ENCODE measurements around the gene TOX4. TPM values are rescaled to one million over a fixed set of nuclear protein-coding genes. Genes with fewer than 3 reads are reported as not detected.

The TOX4 gene
- 38.1 and 54.5 TPM in 2 replicates for total RNA-seq

GRCh38 chr14:21476925-21477681 is at the start of gene TOX4, which contains the start of gene RAB2B:
Gene TOX4 (plus strand): TSS chr14:21477195. CDS start chr14:21477279, 84 bp downstream.
Gene RAB2B (minus strand): TSS chr14:21476959. CDS start chr14:21476872, 87 bp downstream.

GRCh38 chr14:21455912-21456667 is 20.9 kb upstream of the TOX4 start, which contains the start of gene CHD8:
Gene CHD8 (minus strand): TSS chr14:21456123. CDS start chr14:21431643, 24,480 bp downstream.

GRCh38 chr14:21510735-21511657 is 34.0 kb downstream of the TOX4 start, which contains the start of gene METTL3:
Gene METTL3 (minus strand): TSS chr14:21511340. CDS start chr14:21511223, 117 bp downstream.

GRCh38 chr14:21525962-21526671 is 49.1 kb downstream of the TOX4 start, which contains the start of gene SALL2:
Gene SALL2 (minus strand): TSS chr14:21526346. CDS start chr14:21526127, 219 bp downstream.

Other genes starting within 250 kb of the TOX4 start
- gene HNRNPC, start 207.8 kb upstream of the TOX4 start, total RNA-seq: 691 and 692 TPM in 2 replicates
- gene RPGRIP1, start 197.1 kb upstream of the TOX4 start, total RNA-seq: under 0.01 TPM in 1 of 2 replicates, not detected in the other
- gene SUPT16H, start 93.2 kb upstream of the TOX4 start, total RNA-seq: 58.4 and 65.2 TPM in 2 replicates
- 45.3 and 64.4 TPM in 2 replicates for gene CHD8, start 21.1 kb upstream of the TOX4 start, total RNA-seq
- 12.8 and 14.7 TPM in 2 replicates for gene RAB2B, start 236 bp upstream of the TOX4 start, total RNA-seq
- 30.1 and 50.4 TPM in 2 replicates for gene METTL3, start 34.1 kb downstream of the TOX4 start, total RNA-seq
- 8.5 and 42.6 TPM in 2 replicates for gene SALL2, start 49.2 kb downstream of the TOX4 start, total RNA-seq
- gene OR10G3, start 102.9 kb downstream of the TOX4 start, total RNA-seq: not detected in 2 replicates
- not detected in 2 replicates for gene OR10G2, start 157.7 kb downstream of the TOX4 start, total RNA-seq
- gene OR4E2, start 176.6 kb downstream of the TOX4 start, total RNA-seq: not detected in 2 replicates
- not detected in 2 replicates for gene OR4E1, start 196.6 kb downstream of the TOX4 start, total RNA-seq

All from epithelial cell of alveolus of lung (primary cell).